GM11168 (cell line): Measurements from ENCODE around the gene GINS2.

Experiments
- in situ Hi-C: fragments of 300-500 bp; cut with MboI; formaldehyde crosslinking; loops from one replicate; pipeline ENCODE4 v1.12.0; 2022; ENCODE audit warnings: low sequenced_read_pairs; ENCODE audit not compliant: unreplicated experiment

GINS2 gene

DNA sequence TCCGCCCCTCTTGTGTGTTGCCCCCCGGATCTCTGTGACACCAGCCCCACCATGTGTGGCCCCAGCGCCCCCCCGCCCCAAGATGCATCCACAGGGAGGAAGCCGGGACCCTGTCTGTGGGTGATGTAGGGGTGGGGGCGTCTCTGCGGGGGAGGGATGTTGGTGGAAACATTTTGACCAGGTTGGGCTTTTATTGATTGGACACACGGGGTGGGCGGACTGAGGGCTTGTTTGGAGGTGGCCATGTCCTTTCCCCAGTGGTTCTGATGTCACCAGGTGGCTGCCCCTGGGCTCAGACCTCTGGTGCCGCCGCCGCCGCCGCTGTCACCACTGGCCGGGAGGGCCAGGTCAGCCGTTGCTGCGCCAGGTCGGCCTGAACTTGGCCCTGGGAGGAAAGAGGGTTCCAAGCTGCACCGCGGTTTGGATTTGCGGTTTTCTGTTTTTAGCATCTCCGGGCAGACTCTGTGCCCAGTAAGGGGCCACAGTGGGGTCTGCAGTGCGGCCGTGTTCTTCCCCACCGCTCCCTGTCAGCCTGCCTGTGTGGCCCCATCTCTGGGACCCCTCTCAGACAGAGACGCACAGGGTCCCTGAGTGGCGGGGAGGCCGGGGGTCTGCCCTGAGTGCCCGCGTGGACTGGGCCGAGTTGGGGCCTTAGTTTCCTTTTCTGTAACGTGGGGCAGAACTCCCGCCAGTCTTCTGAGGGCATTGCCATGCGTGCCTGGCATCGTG, 55.9 kb downstream of the GINS2 start:
- in situ Hi-C loops, result no loop called here

DNA sequence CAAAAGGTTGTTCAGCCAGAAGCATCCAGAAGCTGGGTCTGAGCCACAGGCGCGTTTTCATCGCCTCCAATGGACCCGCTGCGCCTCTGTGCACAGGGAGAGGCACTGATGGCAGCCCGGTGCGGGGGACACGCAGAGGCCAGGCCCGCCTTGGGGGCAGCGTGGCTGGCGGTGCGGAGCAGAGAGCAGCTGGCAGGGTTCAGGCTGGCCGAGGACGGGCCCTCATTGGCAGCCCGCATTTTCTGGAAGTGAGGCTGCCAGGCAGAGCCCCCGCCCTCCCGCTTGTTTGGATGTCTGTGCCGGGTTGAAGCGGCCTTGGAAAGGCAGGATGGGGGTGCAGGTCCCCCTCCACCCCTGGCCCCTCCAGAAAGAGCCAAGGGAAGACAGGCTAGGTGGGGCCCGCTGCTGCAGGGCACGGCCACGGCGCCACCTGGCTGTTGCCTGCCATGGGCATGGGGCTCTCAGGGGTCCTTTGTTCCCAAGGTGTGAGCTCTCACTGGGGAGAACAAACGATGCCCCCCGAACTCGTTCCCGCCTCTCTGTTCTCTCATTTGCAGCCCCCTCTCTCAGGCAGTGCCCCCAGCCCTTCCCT, 56.9 kb downstream of the GINS2 start:
- in situ Hi-C loops, result no loop called here

DNA sequence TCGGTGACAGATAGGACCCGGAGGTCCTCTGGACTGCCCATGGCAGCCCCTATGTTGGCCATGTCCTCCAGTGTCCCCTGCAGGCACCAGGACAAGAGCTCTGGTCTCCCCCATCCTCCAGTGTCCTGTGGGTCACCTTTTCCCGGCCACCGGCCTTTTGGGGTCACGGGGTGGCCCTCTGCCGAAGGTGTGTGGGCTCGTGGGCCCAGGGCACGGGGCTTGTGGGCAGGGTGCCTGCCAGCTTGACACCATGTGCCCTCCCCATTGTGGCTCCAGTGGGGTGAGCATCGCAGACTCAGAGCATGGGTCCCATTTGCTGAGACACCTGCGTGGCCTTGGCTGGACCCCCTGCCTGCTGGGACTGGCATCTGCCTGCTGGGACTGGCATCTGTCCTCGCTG, 57.5 kb downstream of the GINS2 start:
- in situ Hi-C loops, result no loop called here

DNA sequence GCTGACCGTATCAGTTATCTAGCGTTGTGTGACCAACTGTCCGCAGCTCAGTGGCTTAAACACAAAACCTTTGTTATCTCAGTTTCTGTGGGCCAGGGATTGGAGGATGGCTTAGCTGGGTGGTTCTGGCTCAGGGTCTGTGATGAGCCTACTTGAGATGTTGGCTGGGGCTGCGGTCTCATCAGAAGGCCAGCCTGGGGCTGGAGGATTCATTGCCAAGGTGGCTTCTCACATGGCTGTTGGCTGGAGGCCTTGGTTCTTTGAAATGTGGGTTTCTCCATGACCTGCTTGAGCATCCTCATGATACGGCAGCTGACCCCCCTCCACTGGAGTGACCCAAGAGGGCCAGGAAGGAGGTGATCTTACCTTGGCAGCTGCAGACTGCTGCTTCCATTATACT, 58.9 kb downstream of the GINS2 start:
- in situ Hi-C loops, result no loop called here

DNA sequence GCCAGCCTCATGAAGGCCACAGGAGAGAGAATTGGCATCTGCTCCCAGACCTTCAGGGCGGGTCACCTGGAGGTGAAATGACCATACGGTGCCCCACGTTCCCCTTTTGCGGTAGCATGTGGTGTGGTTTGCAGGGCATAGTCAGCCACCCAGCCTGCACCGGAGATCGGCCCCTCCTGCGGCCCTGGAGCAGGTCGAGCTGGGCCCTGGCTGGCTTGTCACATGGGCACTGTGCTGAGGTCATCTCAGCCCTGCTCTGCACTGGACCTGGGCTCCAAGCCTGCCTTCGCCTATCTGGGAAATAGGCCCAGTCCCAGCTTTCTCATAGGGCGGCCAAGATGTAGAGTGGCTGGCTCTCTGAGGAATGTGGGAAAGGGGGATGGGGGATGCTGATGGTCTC, 59.4 kb downstream of the GINS2 start:
- in situ Hi-C loops, result no loop called here

DNA sequence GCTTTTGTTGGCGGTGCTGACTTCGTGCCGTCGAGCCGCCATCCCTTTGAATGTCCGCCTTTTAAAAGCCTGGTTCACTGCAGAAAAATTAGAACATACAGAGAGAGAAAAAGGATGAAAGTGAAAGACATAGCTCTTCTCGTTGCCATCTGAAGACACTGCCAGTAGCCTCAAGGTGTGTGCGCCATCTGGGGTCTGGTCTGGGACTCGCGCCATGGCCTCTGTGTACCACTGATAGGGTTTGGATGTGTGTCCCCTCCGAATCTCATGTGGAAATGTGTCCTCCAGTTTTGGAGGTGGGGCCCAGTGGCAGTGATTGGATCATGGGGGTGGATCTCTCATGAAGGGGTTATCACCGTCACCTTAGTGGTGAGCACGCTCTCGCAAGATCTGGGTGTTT, 60.1 kb downstream of the GINS2 start:
- in situ Hi-C loops, result no loop called here

DNA sequence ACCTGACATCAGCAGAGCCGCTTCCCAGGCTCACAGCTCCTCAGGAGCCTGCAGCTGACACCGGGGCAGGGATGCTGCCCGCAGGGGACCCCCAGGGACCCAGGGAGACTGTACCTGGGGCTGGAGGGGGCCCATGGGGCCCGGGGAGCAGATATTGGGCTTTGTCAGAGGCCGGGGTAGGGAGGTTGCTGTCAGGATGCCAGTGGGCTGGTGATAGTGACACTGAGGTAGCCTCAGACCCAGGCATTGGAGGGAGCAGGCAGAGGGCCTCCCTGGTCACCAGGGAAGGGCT, 60.5 kb downstream of the GINS2 start:
- in situ Hi-C loops, result no loop called here

DNA sequence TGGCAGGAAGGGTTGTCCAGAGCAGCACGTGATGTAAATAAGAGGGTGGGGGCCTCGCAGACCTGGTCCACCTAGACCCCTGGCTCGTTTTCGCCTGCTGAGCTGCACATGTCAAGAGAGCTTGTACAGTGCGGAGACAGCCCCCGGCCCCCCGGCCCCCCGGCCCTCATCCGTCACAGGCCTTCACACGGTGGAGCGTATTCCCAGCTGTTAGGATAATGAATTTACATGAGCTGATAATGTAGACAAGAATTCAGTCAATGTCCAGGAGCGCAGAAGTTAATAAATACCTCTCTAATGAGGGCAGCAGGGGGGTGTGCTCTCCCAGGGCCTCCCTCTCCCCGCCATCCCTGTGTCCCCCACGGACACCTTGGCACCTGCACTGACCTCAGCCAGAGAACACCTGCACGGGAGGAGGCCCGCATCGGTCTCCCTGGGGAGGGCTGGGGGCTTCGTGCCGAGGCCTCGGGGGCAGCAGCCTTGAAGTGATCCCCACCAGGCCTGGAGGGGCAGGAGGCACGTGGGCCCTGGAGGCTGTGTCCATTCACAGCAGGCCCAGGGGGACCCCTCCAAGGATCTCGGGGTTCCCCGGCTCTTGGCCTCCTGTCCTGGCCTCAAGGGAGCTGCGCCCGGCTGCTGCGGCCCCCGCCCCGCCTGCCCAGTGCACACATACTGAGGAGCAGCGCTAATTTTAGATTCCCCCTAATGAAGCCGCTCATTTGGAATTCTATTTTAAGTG, 61.1 kb downstream of the GINS2 start:
- in situ Hi-C loops, result no loop called here

DNA sequence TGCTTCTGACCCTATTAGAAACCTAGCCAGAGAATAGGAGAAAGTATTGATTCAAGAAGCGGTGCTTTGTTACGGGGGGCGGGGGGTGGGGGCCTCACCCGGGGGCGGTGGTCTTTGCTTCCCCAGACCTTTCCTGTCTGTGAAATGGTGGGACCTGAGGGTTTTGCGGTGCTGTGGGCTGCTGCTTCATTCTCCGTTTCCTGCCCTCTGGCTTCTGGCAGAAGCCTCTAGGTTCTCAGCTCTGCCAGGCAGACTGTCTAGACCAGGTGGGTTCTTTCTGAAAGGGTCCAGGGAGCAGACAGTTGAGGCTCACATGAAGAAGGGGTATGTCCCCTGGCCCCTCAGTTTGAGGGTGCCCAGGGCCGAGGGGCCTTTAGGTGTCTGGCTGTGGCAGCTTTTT, 61.7 kb downstream of the GINS2 start:
- in situ Hi-C loops, result no loop called here
